HG02610 (cell line): Measurements from ENCODE around the gene OSGIN1.

Source experiments
- ATAC-seq: cut with Tn5 transposase; IDR thresholded peaks from one replicate; pipeline ENCODE4 v1.9.1; 2021; ENCODE audit warnings: mild to moderate bottlenecking, moderate library complexity; ENCODE audit not compliant: unreplicated experiment

OSGIN1 gene

DNA sequence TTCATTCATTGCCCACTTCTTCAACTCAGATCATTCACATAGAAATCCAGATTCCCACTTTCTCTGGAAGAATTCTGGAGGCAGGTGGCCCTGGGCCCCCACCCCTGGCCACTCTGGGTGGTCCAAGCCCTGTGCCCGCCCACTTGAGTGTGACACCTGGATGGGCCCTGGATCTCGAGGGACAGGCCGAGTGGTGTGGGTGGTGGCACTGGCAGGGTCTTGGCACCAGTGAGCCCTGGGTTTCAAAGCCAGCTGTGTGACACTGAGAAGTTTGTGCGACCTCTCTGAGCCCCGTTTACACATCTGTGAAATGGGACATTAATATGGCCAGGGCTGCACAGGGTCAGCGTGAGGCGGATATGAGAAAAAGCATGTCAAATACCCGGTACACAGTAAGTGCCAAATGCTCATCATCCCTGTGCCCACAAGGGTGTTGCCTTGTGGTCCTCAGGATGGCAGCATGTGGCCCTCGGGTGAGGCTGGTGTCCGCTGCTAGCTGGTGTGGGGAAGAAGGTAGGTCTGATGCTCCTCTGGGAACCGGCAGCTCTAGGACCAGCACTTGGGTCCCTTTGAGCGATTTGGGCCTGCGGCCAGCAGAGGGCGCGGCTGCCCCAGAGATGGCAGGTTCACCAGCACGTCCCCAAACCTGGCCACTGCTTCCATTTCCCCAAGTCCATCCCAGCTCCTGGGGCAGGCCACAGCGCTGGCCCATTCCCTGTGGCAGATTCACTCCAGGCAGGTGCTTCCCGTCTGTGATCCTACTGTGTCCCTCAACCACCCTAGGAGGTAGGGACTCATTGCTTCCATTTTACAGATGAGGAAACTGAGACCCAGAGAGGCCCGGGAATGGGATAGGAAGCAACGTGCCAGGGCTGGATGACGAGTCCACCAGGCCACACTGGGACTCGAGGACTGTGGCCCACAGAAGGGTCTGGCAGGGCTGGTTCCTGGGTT lies 3.6 kb downstream of the OSGIN1 start:
- ATAC-seq: no peak

DNA sequence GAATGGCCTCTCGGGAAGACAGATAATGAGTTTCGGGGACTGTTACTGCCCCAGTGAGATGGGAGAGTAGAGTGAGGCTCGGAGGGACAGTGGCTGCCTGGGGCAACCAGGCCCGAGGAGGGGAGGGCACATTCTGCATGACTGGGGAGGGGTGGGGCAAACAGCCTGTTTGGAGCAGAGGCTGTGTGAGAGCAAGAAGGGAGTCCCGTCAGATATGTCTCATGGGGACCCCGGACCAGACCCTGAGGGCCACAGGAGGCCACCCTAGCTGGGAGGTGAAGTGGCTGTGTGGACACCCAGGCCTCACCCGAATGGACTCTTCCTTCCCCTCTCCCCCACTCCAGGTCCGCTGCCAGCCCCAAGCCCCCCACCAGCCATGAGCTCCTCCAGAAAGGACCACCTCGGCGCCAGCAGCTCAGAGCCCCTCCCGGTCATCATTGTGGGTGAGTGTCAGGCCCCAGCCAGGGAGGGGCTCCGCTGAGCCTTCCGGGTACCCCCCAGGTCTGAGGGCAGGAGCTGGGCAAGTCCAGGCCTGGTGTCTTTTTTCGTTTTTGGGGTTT lies 4.3 kb downstream of the OSGIN1 start:
- ATAC-seq: no peak

DNA sequence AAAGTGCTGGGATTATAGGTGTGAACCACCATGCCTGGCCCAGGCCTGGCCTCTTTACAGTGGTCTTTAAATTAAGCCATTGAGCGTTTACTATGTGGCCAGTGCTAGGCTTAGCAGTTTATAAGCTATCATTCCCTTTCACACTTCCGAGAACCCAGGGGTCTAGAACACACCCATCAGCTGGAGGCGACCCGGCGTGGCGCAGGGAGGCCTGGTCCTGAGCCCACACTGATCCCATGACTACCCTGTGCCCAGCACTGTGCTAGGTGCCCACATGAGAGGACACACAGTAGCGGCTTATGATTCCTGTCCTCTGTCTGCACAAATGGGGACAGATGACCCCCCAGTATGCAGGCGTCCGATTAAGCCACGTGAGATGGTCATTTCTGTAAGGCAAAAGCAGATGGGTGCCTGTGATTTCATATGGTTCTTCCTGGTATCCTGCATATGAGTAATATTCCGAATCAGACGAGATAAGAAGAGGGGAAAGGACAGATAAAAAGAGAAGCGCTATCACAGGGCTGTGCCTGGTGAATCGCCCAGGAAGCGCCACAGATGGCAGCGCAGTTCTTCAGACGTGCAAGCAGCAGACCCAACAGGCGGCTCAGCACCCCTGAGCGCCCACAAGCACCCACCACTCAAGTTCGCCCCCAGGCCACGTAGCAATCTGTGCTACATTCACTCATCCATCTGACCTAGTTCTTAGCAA lies 5.3 kb downstream of the OSGIN1 start:
- ATAC-seq: no peak

DNA sequence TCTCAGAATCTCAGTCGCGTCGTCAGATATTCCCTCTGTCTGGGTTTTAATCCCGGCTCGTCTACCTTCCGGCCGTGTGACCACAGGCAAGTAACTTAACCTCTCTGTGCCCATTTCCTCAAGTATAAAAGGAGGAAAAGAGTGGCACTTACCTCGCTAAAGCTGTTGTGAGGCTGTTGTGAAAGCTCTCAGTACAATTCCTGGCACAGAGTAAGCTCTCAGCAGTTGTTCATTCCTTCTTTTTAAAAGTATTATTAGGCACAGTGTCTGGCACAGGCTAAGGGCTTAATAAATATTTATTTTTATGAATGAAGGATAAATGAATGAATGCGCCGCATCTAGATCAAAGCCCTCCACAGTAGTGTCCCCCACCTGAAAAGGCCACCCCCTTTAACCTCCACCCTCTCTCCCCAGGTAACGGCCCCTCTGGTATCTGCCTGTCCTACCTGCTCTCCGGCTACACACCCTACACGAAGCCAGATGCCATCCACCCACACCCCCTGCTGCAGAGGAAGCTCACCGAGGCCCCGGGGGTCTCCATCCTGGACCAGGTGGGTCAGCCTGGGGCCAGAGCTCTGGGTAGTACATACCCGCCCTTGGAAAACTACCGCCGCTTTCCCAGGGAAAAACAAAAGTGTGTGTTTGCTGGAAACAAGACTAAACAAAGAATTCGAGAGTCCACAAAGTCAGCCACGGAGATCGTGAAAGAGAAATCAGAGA lies 6.0 kb downstream of the OSGIN1 start:
- no peak for ATAC-seq

DNA sequence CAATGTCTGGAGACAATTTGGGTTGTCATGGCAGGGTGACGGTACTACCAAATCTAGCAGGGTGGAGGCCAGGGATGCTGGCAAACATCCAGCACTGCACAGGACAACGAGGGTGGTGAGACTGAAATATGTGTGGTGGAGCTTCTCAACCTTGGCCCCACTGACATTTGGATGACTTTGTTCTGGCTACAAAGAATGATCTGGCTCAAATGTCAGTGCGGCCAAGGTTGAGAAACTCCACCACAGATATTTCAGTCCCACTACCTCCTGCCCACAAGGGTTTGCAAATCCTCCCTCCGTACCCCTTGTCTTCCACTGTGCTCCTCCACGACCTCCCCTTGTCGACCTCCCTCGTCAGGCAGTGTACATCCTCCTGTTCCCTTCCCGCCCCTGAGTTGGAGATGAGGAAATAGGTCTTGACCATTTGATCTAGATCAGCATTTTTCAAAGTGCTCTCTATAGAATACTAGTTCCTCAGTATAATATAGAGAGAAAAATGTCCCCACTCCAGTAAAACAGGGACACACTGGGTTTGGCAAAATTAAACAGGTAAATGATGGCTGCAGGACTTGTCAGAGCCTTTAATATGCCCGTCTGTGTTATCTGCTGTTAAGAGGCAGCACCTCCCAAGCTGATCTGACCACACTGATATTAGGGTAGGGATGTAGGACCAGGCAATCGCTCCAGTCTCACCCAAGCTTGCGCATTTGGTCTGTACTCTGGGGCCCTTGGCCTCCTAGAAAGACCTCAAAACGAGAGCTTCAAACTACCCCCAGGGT lies 6.8 kb downstream of the OSGIN1 start:
- no peak for ATAC-seq

DNA sequence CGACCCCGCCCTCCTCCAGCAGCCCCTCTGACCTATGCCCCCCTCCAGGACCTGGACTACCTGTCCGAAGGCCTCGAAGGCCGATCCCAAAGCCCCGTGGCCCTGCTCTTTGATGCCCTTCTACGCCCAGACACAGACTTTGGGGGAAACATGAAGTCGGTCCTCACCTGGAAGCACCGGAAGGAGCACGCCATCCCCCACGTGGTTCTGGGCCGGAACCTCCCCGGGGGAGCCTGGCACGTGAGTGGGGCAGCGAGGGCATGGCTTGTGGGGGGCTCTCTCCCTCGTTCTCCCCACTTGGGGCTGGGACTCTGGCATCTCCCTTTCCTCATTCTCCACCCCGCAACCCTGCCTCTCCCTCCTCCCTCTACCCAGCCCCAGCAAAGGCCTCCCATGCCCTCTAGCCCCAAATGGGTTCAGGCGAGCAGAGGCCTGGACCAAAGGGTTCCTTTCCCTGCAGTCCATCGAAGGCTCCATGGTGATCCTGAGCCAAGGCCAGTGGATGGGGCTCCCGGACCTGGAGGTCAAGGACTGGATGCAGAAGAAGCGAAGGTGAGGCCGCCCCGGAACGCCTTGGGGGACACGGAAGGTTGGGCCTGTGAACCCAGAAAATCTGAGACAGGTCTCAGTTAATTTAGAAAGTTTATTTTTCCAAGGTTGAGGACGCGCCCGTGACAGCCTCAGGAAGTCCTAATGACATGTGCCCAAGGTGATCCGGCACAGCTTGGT lies 7.6 kb downstream of the OSGIN1 start:
- ATAC-seq: no peak

DNA sequence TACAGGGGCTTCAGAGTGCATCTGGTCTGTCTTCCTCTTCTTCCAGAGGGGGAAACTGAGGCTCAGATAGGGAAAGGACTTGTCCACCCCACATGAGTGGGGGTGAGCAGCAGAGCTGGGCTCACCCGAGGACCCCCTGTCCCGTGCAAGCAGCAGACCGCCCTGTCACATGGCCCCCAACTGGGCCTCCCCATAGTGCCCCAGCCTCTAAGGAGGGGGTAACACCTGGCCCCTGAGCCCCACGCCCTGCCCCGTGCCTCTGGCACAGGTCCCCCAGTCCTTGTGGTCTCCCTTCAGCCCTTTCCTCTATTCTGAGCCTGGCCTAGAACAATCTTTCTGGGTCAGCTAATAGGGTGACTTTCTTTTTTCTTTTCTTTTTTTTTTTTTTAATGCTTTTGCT lies 8.6 kb downstream of the OSGIN1 start:
- no peak for ATAC-seq

DNA sequence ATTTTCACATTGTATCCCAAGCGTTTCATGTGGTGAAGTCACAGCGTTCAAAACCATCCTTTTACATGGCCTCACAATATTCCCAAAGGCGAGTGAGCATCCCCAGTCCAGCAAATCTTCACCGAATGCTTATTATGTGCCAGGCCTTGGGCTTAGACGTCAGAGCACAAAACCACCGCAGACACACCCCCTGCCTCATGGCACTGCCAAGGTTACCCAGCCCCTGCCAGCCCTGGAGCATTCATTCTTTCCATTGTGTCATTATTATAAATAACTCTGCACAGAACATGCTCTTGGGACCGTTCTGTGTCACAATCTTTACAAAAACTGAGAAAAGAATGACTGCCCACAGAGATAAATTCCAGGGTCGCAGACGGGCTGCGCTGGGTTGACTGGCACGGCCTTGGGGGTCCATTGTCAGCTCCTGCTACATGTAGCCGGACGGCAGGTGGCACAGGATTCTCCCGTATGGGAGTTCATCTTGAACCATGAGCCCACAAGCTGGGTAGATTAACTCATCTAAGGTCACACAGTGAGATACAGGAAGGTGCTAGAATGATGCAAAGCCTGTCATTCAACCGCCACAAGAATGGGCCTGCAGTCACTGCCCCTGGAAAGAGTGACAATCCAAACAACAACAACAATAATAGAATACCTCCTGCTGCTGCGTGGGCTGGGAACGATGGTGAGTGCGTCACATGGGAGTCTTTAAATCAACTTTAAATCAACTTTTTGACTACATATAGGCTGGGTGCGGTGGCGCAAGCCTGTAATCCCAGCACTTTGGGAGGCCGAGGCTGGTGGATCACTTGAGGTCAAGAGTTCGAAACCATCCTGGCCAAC lies 10.5 kb downstream of the OSGIN1 start:
- no peak for ATAC-seq

DNA sequence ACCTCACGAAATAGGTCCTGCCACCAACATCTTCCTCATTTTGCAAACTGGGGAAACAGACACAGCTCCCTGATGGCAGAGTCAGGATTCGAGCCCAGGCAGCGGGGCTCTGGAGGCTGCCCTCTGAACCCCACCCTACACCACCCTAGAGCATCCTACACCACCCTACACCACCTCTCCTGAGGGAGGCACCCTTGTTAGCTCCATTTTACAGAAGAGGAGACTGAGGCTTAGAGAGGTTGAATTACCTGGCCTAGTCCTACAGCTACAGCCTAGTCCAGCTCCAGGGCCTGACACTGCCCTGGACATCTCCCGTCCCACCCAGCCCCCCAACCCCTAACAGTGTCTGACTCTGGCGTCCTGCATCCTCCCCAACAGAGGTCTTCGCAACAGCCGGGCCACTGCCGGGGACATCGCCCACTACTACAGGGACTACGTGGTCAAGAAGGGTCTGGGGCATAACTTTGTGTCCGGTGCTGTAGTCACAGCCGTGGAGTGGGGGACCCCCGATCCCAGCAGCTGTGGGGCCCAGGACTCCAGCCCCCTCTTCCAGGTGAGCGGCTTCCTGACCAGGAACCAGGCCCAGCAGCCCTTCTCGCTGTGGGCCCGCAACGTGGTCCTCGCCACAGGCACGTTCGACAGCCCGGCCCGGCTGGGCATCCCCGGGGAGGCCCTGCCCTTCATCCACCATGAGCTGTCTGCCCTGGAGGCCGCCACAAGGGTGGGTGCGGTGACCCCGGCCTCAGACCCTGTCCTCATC lies 11.8 kb downstream of the OSGIN1 start:
- no peak for ATAC-seq

DNA sequence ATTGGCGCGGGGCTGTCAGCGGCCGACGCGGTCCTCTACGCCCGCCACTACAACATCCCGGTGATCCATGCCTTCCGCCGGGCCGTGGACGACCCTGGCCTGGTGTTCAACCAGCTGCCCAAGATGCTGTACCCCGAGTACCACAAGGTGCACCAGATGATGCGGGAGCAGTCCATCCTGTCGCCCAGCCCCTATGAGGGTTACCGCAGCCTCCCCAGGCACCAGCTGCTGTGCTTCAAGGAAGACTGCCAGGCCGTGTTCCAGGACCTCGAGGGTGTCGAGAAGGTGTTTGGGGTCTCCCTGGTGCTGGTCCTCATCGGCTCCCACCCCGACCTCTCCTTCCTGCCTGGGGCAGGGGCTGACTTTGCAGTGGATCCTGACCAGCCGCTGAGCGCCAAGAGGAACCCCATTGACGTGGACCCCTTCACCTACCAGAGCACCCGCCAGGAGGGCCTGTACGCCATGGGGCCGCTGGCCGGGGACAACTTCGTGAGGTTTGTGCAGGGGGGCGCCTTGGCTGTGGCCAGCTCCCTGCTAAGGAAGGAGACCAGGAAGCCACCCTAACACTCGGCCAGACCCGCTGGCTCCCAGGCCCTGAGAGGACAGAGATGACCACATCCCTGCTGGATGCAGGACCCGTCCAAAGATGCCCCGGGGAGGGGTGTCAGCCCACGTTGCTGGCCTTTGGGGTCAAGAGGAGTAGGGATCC lies 12.6 kb downstream of the OSGIN1 start:
- no peak for ATAC-seq

DNA sequence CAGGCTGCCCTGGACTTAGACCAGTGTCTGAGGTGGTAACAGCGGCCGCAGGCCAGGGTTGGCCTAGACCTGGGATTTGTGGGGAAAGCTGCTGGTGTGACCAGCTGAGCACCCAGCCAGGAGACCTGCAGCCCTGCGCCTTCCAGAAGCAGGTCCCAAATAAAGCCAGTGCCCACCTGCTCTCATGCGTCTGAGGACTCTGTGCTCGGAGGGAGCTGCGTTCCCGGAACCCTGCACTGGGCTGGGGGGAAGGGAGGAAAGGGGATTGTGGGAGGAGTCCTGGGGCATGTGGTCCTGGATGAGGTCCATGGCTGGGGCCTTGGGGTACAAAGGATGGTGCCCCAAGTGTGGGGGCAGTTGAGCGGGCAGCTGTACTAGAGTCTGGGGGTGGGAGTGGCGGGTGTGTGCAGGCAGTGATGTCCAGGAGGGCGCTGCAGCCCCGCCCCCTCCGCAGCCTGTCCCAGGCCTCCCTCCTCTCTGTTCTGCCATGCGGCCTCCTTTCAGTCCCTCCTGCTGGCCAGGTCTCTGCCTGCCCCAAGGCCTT lies 13.2 kb downstream of the OSGIN1 start:
- ATAC-seq: no peak

DNA sequence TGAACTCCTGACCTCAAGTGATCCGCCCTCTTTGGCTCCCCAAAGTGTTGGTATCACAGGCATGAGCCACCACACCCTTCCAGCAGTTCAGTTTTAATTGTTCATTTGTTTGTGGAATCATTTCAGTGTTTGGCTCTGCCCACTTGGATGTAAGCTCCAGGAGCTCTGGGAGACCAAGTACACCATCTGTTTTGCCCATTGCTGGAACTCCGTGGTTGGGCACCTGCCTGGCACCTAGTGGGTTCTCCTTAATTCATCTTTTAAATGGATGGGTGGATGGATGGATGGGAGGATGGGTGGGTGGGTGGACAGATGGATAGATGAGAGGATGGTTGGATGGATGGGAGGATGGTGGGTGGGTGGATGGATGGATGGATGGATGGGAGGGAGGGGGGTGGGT lies 14.1 kb downstream of the OSGIN1 start:
- no peak for ATAC-seq

DNA sequence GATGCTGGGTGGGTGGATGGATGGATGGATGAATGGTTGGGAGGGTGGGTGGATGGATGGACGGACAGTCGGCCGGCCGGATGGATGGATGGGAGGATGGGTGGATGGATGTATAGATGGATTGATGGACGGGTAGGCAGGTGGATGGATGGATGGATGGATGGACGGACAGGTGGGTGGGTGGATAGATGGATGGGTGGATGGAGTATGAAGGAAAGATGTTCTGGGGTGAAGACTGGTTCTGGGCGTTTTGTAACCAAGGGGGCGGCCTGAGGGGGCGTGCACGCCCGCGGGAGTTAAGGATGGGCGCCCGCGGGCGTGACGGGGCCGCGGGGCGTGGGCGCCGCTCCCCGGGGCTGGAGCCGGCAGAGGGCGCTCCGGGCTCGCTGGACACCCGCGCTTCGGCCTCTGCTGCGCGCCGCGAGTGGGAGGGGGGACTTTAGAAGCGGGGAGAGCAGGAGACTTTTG lies 14.8 kb downstream of the OSGIN1 start, which contains the start of gene NECAB2:
TSS of gene NECAB2 (plus strand) at position 407 of the 468 bp plus-strand sequence. CDS start 405 bp downstream, outside the sequence.
- no peak for ATAC-seq

DNA sequence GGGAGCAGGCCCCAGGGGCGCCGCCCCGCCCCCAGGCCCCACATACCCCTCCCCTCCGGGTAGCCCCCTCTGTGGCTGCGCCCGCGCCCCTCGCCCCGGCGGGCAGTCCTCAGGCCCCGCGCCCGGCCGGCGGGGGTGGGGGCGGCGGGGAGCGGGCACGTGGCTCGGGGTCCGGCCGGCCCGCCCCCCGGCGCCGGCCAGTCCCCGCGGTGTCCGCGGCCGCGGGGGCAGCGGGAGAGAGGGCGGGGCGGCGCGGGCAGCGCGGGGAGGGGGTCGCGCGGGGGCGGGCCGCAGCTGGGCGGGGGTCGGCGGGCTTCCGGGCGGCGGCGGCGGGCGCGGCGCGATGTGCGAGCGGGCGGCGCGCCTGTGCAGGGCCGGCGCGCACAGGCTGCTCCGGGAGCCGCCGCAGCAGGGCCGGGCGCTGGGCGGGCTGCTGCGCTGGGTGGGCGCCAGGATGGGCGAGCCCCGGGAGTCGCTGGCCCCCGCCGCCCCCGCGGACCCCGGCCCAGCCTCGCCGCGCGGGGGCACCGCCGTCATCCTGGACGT lies 15.3 kb downstream of the OSGIN1 start:
- ATAC-seq: no peak

DNA sequence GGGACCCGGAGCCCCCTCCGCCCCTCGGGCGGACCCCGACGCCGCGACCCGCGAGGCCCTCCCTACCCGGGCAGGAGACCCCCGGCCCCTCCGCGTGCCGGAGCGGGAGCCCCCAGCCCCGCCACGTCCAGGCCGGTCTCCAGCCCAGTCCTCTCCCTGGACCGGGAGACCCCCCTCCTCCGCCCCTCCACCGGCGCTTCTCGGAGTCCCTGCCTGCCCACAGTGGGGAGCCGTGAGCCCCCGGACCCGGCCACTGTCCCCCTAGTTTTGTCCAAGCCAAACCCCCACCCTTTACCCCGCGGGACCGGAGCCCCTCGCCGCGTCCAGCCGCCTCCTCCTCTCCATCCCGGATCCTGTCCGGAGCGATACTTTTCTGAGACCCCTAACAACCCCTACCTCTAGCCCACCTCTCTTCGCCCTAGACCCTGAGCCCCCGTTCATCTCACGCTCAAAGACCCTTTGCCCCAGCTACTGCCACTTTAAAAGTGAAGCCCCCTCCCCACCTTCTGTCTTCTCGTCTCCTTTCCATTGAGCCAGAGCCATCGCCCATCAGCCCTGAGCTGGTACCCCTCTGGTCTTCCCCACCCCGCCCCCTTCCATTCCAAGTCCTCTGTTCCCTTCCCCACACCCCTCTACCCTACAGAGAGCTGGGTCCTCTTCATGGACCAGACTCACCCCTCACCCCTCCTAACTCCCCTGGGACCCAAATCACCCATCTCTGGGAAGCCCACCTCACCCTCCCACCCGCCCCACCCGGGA lies 16.0 kb downstream of the OSGIN1 start:
- ATAC-seq: no peak
